ENCODE measurements around the gene SFN.

The SFN gene

DNA sequence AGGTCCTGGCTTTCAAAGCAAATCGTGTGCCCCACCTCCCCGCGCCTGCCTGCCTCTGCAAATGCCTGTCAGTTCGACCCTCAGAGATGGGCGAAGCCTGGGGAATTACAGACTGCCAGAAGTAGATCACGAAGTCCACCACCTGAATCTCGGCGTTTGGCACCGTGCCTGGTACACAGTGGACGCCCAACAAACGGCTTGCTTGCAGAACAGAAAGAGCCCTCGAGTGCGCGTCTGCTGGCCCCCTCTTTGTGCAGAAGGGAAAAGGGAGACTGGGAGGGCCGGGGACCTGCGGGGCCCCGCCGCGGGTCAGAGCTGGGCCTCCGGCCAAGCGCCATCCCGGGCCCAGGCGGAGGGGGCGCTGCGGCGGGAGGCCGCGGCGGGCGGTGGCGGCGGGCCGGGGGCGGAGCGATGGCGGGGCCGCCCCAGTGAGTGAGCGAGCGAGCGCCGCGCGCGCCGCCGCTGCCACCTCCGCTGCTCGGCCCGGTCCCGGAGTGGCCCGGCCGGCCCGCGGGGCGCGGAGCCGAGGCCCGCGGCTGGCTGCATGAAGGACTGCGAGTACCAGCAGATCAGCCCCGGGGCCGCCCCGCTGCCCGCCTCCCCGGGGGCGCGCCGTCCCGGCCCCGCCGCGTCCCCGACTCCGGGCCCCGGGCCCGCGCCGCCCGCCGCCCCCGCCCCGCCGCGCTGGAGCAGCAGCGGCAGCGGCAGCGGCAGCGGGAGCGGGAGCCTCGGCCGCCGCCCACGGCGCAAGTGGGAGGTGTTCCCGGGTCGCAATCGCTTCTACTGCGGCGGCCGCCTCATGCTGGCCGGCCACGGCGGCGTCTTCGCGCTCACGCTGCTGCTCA is 36.5 kb upstream of the SFN start, which contains the start of gene ZDHHC18:
ZDHHC18 (plus strand) TSS at position 428 of the 845 bp plus-strand sequence; CDS start at position 545, 117 bp downstream.
- H3K4me3 ChIP-seq (ENCODE audit: control insufficient read depth, low read depth, low read length): peak within 1 kb of the TSS; percentile 73
- TF ChIP-seq, protein P1, sequence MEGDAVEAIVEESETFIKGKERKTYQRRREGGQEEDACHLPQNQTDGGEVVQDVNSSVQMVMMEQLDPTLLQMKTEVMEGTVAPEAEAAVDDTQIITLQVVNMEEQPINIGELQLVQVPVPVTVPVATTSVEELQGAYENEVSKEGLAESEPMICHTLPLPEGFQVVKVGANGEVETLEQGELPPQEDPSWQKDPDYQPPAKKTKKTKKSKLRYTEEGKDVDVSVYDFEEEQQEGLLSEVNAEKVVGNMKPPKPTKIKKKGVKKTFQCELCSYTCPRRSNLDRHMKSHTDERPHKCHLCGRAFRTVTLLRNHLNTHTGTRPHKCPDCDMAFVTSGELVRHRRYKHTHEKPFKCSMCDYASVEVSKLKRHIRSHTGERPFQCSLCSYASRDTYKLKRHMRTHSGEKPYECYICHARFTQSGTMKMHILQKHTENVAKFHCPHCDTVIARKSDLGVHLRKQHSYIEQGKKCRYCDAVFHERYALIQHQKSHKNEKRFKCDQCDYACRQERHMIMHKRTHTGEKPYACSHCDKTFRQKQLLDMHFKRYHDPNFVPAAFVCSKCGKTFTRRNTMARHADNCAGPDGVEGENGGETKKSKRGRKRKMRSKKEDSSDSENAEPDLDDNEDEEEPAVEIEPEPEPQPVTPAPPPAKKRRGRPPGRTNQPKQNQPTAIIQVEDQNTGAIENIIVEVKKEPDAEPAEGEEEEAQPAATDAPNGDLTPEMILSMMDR (IDR thresholded peaks at IDR 0.05; ENCODE audit: control insufficient read depth, insufficient read depth, low read depth, low read length, missing control alignments): peak; percentile 30
- no peak for DNase-seq (ENCODE audit: low read depth)

DNA sequence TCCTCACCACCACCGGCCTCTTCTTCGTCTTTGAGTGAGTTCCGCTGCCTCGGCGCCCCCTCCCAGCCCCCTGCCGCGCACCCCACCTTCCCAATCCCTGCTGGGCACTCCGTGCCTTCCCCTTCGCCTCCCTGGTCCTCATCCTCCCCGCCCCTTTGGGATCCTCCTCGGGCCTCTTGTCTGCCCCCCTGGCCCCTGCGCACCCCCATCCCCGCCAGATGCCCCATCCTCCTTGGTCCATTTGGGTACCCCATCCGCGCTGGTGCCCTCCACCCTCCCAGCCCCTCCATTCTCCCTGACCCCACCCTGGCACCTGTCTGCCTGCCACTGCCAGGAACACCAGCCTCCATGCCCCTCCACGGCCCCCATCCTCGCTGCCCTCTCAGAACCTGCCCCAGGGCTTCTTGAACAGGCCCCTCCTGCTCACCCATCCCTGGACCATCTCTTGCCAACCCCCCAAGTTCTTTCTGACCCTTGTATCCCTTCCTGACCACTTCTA is 35.8 kb upstream of the SFN start:
- H3K4me3 ChIP-seq (ENCODE audit: control insufficient read depth, low read depth, low read length): peak overlapping the region; percentile 73
- TF ChIP-seq, protein P1 (IDR thresholded peaks at IDR 0.05; ENCODE audit: control insufficient read depth, insufficient read depth, low read depth, low read length, missing control alignments): no peak
- DNase-seq (ENCODE audit: low read depth): no peak

DNA sequence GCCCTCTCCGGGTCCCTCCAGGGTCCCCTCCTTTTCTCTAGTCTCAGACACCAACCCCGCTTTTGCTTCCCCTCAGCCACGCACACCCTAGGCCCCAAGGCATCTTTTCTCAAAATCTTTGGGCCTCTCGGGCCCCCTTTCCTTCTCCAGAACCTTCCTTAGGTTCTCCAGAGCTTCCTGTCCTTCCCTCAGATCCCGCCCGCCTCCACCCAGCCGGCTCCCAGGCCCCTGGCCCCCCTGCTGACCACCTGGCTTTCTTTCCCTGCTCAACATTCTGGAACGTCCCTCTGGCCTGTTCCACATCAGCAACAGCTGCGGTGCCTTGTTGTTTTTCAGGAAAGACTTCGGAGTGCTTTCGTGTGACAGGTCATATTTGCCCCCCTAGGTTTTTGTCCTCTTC is 35.3 kb upstream of the SFN start:
- DNase-seq (ENCODE audit: low read depth): no peak
- H3K4me3 ChIP-seq (ENCODE audit: control insufficient read depth, low read depth, low read length): peak overlapping the region; percentile 73
- TF ChIP-seq, protein P1 (IDR thresholded peaks at IDR 0.05; ENCODE audit: control insufficient read depth, insufficient read depth, low read depth, low read length, missing control alignments): no peak

DNA sequence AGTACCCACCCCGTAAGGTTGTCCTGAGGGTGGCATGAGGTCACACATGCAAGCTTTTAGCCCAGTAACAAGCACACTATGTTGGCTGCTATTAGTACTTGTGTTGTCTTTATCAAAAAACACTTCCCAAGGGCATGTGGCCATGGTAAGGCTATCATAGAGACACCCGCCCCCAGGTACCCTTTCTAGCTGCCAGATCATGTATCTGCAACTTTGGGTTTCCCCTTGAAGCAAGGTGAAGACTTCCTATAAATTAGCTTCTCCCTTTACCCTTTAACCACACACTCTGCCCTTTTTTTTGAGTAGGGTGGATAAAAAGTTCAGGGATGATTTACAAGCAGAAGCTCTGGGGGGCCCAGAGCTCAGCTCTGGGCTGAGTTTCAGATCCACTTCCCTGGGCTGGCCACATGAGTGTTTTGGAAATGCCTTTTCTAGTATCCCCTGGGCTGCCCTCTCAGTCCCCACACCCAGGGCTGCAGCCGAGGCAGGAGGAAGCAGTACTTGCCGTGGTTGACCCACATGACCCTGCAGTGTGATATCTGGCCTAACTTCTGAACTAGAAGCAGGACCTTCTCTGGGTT is 34.4 kb upstream of the SFN start:
- TF ChIP-seq, protein P1 (IDR thresholded peaks at IDR 0.05; ENCODE audit: control insufficient read depth, insufficient read depth, low read depth, low read length, missing control alignments): no peak
- no peak for DNase-seq (ENCODE audit: low read depth)
- H3K4me3 ChIP-seq (ENCODE audit: control insufficient read depth, low read depth, low read length): no peak overlapping the region

DNA sequence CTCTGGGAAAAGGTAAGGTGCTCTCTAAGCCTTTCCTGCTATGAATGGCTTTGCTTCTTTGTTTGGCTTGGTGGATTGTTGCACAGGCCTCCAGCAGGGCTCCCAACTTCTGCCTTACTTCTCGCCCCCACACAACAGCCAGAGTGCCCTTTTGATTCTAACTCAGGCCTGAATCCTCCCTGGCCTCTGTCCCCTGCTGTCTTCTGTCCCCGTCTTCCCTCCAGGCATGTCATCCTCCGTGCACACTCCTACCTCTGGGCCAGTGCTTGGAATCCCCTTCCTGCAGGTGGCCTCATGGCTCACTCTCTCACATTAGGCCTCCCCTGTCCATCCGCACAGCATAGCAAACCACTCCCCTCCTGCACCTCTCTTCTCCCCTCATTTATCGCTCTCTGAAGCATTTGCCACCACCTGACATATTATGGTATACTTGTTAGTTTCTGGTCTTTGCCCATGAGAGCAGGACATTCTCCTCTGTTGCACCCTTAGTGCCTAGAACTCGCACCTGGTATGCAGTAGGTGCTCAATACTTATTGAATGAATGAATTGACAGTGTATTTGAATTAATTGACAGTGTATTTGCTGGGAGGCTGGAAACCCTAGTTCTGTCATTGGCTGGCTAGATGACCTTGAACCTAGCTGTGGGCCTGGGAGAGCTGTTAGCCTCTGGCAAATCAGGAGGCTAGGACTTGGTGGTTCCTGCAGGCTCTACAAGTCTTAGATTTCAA is 33.6 kb upstream of the SFN start:
- no peak overlapping the region for H3K4me3 ChIP-seq (ENCODE audit: control insufficient read depth, low read depth, low read length)
- DNase-seq (ENCODE audit: low read depth): no peak
- TF ChIP-seq, protein P1 (IDR thresholded peaks at IDR 0.05; ENCODE audit: control insufficient read depth, insufficient read depth, low read depth, low read length, missing control alignments): no peak

DNA sequence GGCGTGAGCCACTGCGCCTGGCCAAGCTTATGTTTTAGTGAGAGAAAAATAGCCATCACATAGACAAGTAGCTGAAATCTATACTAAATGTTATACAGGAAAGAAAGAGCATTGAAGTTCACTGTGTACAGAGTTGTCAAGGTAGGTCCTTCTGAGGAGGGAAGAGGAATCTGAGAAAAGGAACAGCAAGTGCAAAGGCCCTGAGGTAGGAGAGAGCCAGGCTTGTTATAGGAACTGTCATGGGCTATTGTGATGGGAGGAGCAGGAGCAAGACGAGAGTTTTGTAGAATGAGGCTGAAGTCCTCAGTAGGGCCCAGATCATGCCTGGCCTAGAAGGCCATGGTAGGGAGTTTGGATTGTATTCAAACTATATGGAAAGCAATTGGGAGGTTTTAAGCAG is 31.9 kb upstream of the SFN start:
- no peak overlapping the region for H3K4me3 ChIP-seq (ENCODE audit: control insufficient read depth, low read depth, low read length)
- TF ChIP-seq, protein P1 (IDR thresholded peaks at IDR 0.05; ENCODE audit: control insufficient read depth, insufficient read depth, low read depth, low read length, missing control alignments): no peak
- no peak for DNase-seq (ENCODE audit: low read depth)
